Motor neuron (in vitro differentiated cells): Measurements from ENCODE around the gene PRAMEF5. TPM values are rescaled to one million over a fixed set of nuclear protein-coding genes. Genes with fewer than 3 reads are reported as not detected.
"Not testable (repeated sequence)": the region's sequence is repeated elsewhere in the genome, so short reads cannot be mapped to it uniquely, and the experiment has no call there.

Experiments
- ATAC-seq, 8 experiments: fragments of 200-7000 bp; cut with Tn5 transposase; replicated peaks in 6 of 8; 2 replicates each; pipeline ENCODE4 v1.8.0; 2021; ENCODE audit warnings: mild to moderate bottlenecking in 8 of 8, moderate library complexity in 8 of 8
- H3K27ac ChIP-seq, 2 donors: fragments of 250-450 bp; sonication (Bioruptor Pico); 2 replicates each; pipeline ENCODE4 v1.9.0; 2021; ENCODE audit warnings: antibody characterized with exemption in 2 of 2, mild to moderate bottlenecking in 2 of 2, moderate library complexity in 1 of 2
- H3K4me1 ChIP-seq, 2 donors: fragments of 250-450 bp; sonication (Bioruptor Pico); replicated peaks in 1 of 2; 2 replicates each; pipeline ENCODE4 v1.6.1; 2021; ENCODE audit warnings: antibody characterized with exemption in 2 of 2, mild to moderate bottlenecking in 2 of 2, moderate library complexity in 1 of 2
- H3K4me3 ChIP-seq, 5 donors: fragments of 250-450 bp; sonication (Bioruptor Pico); 2 replicates each; pipeline ENCODE4 v1.9.0; 2021; ENCODE audit warnings: antibody characterized with exemption in 5 of 5, mild to moderate bottlenecking in 5 of 5, moderate library complexity in 4 of 5
- WGBS, 10 experiments: fragments of 450-650 bp; shearing (Covaris generic); methylation state at CpG; one replicate each; pipeline ENCODE4 v1.0.0; 2022; 5-methylcytosine and 5-hydroxymethylcytosine counted together
- in situ Hi-C, 9 experiments: fragments of 400-800 bp; cut with MboI; loops; one replicate each; pipeline ENCODE4 v1.15.0; 2021; ENCODE audit warnings: low sequenced_read_pairs in 9 of 9, low pct_unique_long_range_greater_than_20kb in 2 of 9; ENCODE audit not compliant: unreplicated experiment in 9 of 9
- total RNA-seq, 8 experiments: library from RNA; unstranded; fragments of 300-600 nt; gene quantifications; 2 replicates each; pipeline versions ENCODE4 v1.2.3 to v1.2.4, GENCODE V29; 2022

The PRAMEF5 gene
- total RNA-seq, 8 experiments from 2014 or later: not detected

GRCh38 chr1:13234057-13234456 is 19.9 kb upstream of the PRAMEF5 start:
- H3K4me1 ChIP-seq, H3K27ac ChIP-seq, ATAC-seq, in situ Hi-C loops, H3K4me3 ChIP-seq: not testable (repeated sequence)
- 0 to 80% (median 15%) methylated on average over 1 of the region's 1 CpG; no CpG with 5 or more reads in 4 of the 10 experiments for WGBS, 10 experiments

GRCh38 chr1:13237572-13237971 is 16.4 kb upstream of the PRAMEF5 start:
- WGBS, 10 experiments: 14 to 59% (median 32%) methylated on average over 2 to 4 of the region's 4 CpGs; no CpG with 5 or more reads in 2 of the 10 experiments
- ATAC-seq, H3K27ac ChIP-seq, in situ Hi-C loops, H3K4me1 ChIP-seq, H3K4me3 ChIP-seq: not testable (repeated sequence)

DNA sequence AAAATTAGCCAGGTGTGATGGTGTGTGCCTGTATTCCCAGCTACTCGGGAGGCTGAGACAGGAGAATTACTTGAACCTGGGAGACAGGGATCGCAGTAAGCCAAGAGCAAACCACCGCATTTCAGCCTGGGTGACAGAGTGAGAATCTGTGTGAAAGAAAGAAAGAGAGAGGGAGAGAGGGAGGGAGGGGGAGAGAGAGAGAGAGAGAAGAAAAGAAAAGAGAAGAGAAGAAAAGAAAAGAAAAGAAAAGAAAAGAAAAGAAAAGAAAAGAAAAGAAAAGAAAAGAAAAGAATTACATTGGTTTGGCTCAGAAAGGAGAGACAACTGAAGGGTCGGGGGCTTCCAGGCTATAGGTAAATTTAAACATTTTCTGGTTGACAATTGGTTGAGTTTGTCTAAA is 14.4 kb upstream of the PRAMEF5 start:
- H3K4me1 ChIP-seq, H3K4me3 ChIP-seq, ATAC-seq, in situ Hi-C loops, H3K27ac ChIP-seq: not testable (repeated sequence)
- WGBS, 10 experiments: 35 to 86% (median 64%) methylated on average over 3 to 4 of the region's 4 CpGs

- H3K4me3 ChIP-seq, in situ Hi-C loops, H3K4me1 ChIP-seq, H3K27ac ChIP-seq, ATAC-seq: not testable (repeated sequence)
- 26 to 80% (median 42%) methylated on average over 1 to 9 of the region's 9 CpGs for WGBS, 10 experiments
These were observed 10.3 kb upstream of the PRAMEF5 start for GRCh38 chr1:13243536-13244263.

DNA sequence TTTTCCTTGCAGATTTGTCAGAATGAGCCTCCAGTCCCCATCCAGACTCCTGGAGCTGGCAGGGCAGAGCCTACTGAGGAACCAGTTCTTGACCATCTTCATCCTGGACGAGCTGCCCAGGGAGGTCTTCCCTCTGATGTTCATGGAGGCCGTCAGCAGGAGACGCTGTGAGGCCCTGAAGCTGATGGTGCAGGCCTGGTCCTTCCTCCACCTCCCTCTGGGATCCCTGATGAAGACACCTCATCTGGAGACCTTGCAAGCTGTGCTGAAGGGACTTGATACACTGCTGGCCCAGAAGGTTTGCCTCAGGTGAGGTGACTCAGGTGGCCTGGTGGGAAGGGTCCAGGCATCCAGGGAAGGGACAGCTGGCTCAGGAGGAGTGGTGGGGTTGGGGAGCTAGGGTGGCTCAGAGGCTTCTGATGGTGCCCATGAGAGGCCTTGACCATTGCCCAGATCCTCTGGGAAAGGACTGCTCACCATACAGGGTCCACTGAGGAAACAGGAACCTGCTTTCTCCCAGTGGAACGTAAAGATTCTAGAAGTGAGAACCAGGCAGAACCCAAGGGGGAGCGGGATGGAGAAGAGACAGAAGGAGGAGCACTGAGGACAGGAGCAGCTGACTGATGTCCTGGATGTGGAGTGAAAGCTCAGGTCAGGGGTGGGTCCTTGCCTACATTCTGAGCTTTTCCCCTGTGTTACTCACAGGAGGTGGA is 8.0 kb upstream of the PRAMEF5 start:
- H3K4me1 ChIP-seq, H3K4me3 ChIP-seq, ATAC-seq, in situ Hi-C loops, H3K27ac ChIP-seq: not testable (repeated sequence)
- 7 to 41% (median 15%) methylated on average over 2 to 5 of the region's 5 CpGs; no CpG with 5 or more reads in 2 of the 10 experiments for WGBS, 10 experiments

GRCh38 chr1:13246554-13246871 is 7.5 kb upstream of the PRAMEF5 start:
- H3K27ac ChIP-seq, ATAC-seq, in situ Hi-C loops, H3K4me3 ChIP-seq, H3K4me1 ChIP-seq: not testable (repeated sequence)
- WGBS, 10 experiments: 0 to 44% (median 23%) methylated on average over 1 to 2 of the region's 2 CpGs; no CpG with 5 or more reads in 1 of the 10 experiments

GRCh38 chr1:13247122-13247521 is 6.9 kb upstream of the PRAMEF5 start:
- in situ Hi-C loops, H3K4me3 ChIP-seq, ATAC-seq, H3K27ac ChIP-seq, H3K4me1 ChIP-seq: not testable (repeated sequence)
- 24 to 100% (median 40%) methylated on average over 1 to 4 of the region's 7 CpGs; no CpG with 5 or more reads in 2 of the 10 experiments for WGBS, 10 experiments

- H3K4me3 ChIP-seq, in situ Hi-C loops, H3K4me1 ChIP-seq, H3K27ac ChIP-seq: not testable (repeated sequence)
- peak in 3 of 8 experiments; percentile 45 to 90 (median 45) for ATAC-seq
- WGBS, 10 experiments: no CpG with 5 or more reads among the region's 3 CpGs
These were observed 11.1 kb downstream of the PRAMEF5 start for GRCh38 chr1:13265124-13265523.

DNA sequence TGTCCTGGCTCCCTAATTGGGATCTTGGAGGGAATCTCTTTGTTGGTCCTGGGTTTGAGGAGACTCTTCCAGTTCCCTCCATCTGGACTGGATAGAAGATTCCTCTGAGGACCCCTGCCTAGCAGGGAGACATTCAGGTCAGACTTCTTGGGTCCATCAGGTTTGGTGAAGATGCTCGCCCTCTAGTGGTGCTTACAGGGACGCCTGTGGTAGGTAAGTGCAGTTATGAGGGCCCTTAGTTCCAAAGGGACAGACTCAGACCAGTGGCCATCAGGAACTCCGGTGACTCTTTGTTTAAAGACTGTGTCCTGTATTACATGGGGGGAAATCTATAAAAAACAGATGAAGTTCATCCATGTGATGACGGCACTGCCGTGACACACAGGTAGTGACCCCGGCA is 23.0 kb downstream of the PRAMEF5 start:
- whole genome bisulfite sequencing, 10 experiments: no CpG with 5 or more reads among the region's 6 CpGs
- in situ Hi-C loops, H3K27ac ChIP-seq, H3K4me3 ChIP-seq, H3K4me1 ChIP-seq: not testable (repeated sequence)
- peak in 1 of 8 experiments; percentile 54 for ATAC-seq

GRCh38 chr1:13279617-13280016 is 25.6 kb downstream of the PRAMEF5 start:
- H3K4me1 ChIP-seq, H3K4me3 ChIP-seq, H3K27ac ChIP-seq, in situ Hi-C loops: not testable (repeated sequence)
- 0% methylated on average over 1 of the region's 3 CpGs; no CpG with 5 or more reads in 9 of the 10 experiments for WGBS, 10 experiments
- ATAC-seq: peak in 2 of 8 experiments; percentile 25 to 29

DNA sequence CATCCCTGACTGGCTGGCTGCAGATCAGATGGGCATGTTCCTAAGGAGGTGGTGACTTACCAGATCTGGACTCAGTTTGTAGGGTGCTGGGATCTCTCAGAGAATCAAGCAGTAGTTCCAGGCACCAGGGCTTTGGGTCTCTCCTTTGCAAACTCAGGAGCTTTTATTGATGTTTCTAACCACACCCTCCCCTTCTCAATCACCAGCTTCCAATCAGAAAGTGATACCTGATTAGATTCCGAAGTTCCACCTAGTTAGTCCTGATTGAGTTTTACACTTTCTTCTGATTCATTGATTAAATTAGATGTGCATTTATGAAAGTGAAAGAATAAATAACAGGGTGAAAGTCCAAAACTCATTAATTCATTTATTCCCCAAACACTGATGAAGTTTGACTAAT is 31.0 kb downstream of the PRAMEF5 start, which contains the start of gene PRAMEF8:
TSS of gene PRAMEF8 (minus strand) at position 101 of the 400 bp plus-strand sequence. CDS start 1,046 bp downstream, outside the sequence.
- H3K27ac ChIP-seq, ATAC-seq, H3K4me1 ChIP-seq, in situ Hi-C loops, H3K4me3 ChIP-seq: not testable (repeated sequence)
- no CpG with 5 or more reads among the region's 1 CpG for WGBS, 10 experiments

DNA sequence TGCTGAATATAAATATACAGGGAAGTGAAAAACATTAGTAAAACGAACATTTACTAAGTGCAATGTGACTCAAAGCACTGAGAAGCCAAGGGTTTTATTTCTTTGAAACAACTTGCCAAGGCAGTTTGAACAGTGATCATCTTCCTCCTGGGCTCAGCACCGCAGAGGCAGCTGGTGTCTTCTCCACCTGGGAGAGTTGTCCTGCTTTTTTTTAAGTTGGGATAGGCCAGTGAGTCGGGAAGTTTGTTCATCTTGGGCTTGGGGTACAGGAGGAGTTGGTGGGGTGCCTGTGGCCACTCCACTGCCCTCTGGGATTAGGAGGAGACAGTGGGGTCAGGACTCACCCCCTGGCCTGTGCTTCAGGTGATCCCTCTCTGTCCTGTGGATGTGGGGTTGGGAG is 35.0 kb downstream of the PRAMEF5 start:
- ATAC-seq, in situ Hi-C loops, H3K27ac ChIP-seq, H3K4me1 ChIP-seq, H3K4me3 ChIP-seq: not testable (repeated sequence)
- WGBS, 10 experiments: no CpG with 5 or more reads among the region's 3 CpGs

DNA sequence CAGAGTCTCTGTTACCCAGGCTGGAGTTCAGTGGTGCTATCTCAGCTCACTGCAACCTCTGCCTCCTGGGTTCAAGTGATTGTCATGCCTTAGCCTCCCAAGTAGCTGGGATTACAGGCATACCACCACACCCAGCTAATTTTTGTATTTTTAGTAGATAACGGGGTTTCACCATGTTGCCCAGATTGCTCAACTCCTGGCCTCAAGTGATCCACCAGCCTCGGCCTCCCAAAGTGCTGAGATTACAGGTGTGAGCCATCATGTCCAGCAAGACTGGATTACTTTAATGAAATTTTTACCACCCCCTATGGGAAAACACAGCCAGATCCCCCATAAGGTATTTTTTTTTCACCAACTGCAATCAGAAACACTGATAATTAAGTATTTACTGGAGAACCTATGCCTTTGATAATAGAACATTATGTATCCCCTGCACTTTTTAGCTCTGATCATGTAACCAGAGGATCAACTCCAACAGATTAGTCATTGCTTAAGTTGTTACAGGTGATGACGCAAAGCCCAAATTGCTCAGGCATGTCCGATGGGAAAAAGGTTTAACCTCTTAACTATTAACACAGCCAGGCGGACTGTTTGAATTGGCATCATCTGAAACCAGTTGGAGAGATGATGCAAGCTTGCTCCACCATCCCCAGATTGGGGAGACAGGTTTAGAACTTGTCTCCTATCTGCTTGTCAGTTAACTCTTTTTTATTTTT is 43.4 kb downstream of the PRAMEF5 start:
- no CpG with 5 or more reads among the region's 5 CpGs for WGBS, 10 experiments
- H3K27ac ChIP-seq: not testable (repeated sequence)

More for the DNA sequence above, 43.4 kb downstream of the PRAMEF5 start:
- H3K4me1 ChIP-seq, in situ Hi-C loops, H3K4me3 ChIP-seq, ATAC-seq: not testable (repeated sequence)
